ENCODE results near the gene KRT71.

The KRT71 gene

DNA sequence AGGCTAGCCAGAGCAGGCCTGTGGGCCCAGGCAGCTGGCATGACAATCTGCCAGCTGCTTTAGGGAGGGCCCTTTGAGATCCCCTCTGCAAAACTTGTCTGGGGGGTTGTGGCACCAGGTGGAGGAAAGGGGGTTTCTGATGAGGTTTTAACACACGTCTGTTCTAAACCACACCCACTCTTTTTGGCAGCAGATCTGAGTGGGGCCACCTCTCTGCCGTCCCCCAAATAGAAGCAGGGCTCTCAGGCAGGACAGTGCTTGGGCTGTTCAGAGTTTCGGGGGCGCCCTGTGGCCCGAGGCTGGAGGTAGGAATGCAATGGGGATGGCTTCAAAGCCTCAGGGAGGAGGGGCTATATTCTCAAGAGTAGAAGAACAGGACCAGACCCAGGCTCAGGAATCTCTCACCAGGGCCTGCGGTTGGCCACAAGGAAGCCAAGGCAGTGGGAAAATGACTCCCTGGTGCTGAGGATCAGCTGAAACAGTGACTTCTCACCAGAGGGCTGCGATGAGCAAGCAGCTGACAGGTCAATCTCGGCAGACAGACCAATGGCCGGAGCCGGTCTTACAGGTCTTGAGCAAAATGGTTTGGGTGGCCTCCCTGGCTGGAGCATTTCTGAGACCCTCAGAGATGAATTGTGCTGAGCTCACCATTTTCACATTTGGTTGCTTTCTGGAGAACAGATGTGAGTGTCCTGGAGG is 31.2 kb downstream of the KRT71 start:
- Histone ChIP-seq H3K27ac (no peak overlapping the region), H3K36me3 (no peaks in the 10 kb centered on the region), H3K4me3 (no peak overlapping the region), H3K4me2 (no peak overlapping the region), H3K27me3 (no peaks in the 10 kb centered on the region), H4K20me1 (no peaks in the 10 kb centered on the region; a peak in 1 of 22 replicates), H3K9ac (no peak overlapping the region), H3K9me3 (replicated peaks in 1 of 11) (no peaks in the 10 kb centered on the region), H3K4me1 (peaks cover 0 to 5% (median 0%) of the 10 kb centered on the region in 10 experiments; a peak in 2 of 20 replicates)
- no peak for TF ChIP-seq Cebpa-rat (IDR thresholded peaks at IDR 0.05)

DNA sequence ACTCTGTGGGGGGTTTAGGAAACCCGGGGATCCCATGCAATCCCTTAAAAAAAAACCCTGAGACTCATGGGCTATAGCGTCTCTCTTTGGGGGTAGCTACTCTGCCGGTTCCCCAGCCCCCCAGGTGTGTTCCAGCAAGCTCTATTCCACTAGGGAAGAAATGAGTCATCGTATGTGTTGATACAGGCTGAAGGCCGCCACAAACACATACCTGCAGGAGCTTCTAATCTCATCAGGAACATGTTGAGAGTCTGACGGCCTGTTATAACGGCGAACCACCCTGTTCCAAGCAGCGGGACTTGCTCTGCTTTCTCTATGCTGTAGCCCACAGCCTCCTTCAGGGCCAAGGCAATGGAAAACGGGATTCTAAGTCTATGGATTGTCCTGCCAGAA is 31.8 kb downstream of the KRT71 start:
- Histone ChIP-seq H3K27me3 (no peaks in the 10 kb centered on the region), H3K4me1 (no peaks in the 10 kb centered on the region; a peak in 1 of 20 replicates), H3K27ac (no peak overlapping the region), H4K20me1 (no peaks in the 10 kb centered on the region; a peak in 1 of 22 replicates), H3K36me3 (no peaks in the 10 kb centered on the region), H3K9me3 (replicated peaks in 1 of 11) (no peaks in the 10 kb centered on the region), H3K4me2 (no peak overlapping the region), H3K9ac (no peak overlapping the region), H3K4me3 (no peak overlapping the region)
- no peak for TF ChIP-seq Cebpa-rat (IDR thresholded peaks at IDR 0.05)

DNA sequence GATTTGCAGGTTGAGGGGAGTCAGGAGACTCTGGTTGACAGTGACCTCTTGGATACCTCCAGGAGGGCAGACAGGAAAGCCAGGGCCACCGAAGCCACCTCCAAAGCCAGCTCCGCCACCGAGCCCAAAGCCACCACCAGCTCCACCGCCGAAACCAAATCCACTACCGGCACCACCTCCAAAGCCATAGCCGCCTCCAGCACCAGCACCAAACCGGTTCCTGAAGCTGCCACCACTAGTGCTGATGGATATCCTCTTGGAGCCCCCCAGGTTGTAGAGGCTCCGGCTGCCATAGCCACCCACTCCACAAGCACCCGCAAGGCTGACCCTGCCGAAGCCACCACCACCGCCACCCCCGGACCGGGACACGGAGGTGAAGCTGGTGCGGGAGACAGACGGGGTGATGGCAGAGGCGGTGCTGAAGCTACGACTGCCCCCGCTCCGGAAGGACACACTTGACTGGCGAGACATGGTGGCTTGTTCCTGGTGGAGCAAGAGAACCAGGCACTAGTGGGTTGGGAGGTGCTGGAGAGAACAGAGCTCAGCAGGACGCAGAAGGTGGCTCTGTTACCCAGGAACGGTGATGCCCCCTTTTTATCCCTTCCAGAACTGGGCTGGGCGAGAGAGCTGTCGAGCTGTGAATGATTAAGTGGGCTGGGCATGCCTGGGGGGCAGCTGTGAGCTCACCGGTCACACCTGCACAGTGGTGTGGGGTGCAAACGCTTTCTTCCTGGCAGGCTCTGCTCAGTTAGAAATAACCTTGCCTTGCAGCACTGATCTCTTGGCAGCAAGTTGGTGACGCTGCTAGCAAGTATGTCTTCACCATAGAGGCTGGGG is 32.9 kb downstream of the KRT71 start, which contains the start of gene KRT5:
KRT5 (minus strand) TSS at position 569 of the 837 bp plus-strand sequence; CDS start at position 471, 98 bp downstream.
- H3K36me3 ChIP-seq = no peaks in the 10 kb centered on the region
- H3K4me1 ChIP-seq = peaks cover 0 to 3% (median 0%) of the 10 kb centered on the region in 10 experiments; a peak in 1 of 20 replicates
- H3K4me2 ChIP-seq = no peak within 1 kb of the TSS
- no peaks in the 10 kb centered on the region for H3K9me3 ChIP-seq (replicated peaks in 1 of 11)
- H3K27ac ChIP-seq = no peak within 1 kb of the TSS
- TF ChIP-seq Cebpa-rat (IDR thresholded peaks at IDR 0.05) = no peak
- no peaks in the 10 kb centered on the region for H3K27me3 ChIP-seq
- no peak within 1 kb of the TSS for H3K9ac ChIP-seq
- no peaks in the 10 kb centered on the region; a peak in 1 of 22 replicates for H4K20me1 ChIP-seq
- H3K4me3 ChIP-seq = no peak within 1 kb of the TSS

DNA sequence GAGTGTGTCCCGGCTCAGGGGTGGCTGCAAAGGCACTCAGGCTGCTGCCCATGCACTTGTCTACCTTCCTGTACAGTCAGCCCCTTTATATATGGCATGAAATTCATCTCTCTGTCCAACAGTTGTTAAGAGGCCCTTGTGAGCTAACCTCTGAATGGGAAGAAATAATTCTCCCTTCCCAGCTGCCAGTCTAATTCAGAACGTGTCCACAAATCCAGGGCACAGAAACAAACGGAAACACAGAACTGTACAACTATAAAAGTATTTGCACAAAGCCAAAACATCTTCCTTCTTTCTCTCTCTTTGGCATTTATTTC is 33.6 kb downstream of the KRT71 start:
- H4K20me1 ChIP-seq = no peaks in the 10 kb centered on the region; a peak in 1 of 22 replicates
- H3K36me3 ChIP-seq = no peaks in the 10 kb centered on the region
- H3K27me3 ChIP-seq = no peaks in the 10 kb centered on the region
- no peak overlapping the region for H3K4me2 ChIP-seq
- H3K4me1 ChIP-seq = peaks cover 0 to 3% (median 0%) of the 10 kb centered on the region in 10 experiments; a peak in 1 of 20 replicates
- TF ChIP-seq Cebpa-rat (IDR thresholded peaks at IDR 0.05) = no peak
- H3K9me3 ChIP-seq (replicated peaks in 1 of 11) = no peaks in the 10 kb centered on the region
- no peak overlapping the region for H3K27ac ChIP-seq
- H3K4me3 ChIP-seq = no peak overlapping the region
- no peak overlapping the region for H3K9ac ChIP-seq

DNA sequence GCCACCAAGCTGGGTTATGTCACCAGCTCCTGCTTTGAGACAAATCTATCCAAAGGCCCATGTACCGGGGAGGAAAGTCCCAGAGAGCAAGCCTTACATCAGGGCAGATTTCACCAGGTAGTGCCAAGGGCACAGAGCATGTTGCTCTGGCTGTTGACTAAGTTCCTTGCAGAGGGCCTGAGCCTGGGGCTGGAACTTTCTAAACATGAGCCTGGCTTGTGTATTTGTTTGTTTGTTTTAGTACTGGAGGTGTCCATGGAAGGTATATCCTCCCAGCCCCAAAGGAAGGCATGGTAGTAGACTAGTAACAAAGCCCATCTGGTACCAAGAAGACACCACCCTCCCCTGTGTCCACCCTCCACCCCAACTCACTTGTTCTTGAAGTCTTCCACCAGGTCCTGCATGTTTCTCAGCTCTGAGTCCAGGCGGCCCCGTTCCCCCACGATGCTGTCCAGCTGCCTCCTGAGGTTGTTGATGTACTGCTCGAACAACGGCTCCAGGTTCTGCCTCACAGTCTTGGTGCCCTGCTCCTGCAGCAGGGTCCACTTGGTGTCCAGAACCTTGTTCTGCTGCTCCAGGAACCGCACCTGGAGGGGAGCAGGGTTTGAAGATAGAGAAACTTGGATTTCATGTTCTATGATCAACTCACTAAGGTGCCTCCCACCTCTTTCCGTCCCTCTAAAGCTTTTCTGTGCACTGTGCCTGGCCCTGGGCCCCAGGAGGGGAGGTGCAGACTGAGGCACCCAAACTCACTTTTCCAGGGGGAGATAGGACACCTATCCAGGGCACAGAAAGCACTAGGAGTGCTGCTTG is 34.2 kb downstream of the KRT71 start:
- Histone ChIP-seq H3K4me1 (peaks cover 0 to 3% (median 0%) of the 10 kb centered on the region in 10 experiments; a peak in 1 of 20 replicates), H4K20me1 (no peaks in the 10 kb centered on the region; a peak in 1 of 22 replicates), H3K9me3 (replicated peaks in 1 of 11) (no peaks in the 10 kb centered on the region), H3K27ac (no peak overlapping the region), H3K9ac (no peak overlapping the region), H3K27me3 (no peaks in the 10 kb centered on the region), H3K36me3 (no peaks in the 10 kb centered on the region), H3K4me3 (no peak overlapping the region), H3K4me2 (no peak overlapping the region)
- no peak for TF ChIP-seq Cebpa-rat (IDR thresholded peaks at IDR 0.05)

DNA sequence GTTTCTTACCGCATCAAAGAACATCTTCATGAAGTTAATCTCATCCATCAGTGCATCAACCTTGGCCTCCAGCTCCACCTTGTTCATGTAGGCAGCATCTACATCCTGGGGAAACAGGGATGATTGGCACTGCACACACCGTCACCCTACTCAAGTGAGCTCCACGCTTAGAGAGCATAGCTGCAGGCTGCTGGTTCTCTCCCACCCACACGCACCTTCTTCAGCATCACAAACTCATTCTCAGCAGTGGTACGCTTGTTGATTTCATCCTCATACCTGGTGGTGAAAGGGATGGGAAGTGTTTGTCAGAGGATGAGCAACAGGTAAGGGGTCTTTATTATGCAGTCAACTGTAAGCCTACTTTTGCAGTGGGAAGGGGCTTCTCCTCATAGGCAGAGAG is 35.1 kb downstream of the KRT71 start:
- Histone ChIP-seq H3K36me3 (no peaks in the 10 kb centered on the region), H3K9ac (no peak overlapping the region), H3K27me3 (no peaks in the 10 kb centered on the region), H3K9me3 (replicated peaks in 1 of 11) (no peaks in the 10 kb centered on the region), H4K20me1 (no peaks in the 10 kb centered on the region; a peak in 1 of 22 replicates), H3K4me1 (peaks cover 0 to 3% (median 0%) of the 10 kb centered on the region in 10 experiments; a peak in 1 of 20 replicates), H3K4me3 (no peak overlapping the region), H3K27ac (no peak overlapping the region), H3K4me2 (no peak overlapping the region)
- no peak for TF ChIP-seq Cebpa-rat (IDR thresholded peaks at IDR 0.05)

DNA sequence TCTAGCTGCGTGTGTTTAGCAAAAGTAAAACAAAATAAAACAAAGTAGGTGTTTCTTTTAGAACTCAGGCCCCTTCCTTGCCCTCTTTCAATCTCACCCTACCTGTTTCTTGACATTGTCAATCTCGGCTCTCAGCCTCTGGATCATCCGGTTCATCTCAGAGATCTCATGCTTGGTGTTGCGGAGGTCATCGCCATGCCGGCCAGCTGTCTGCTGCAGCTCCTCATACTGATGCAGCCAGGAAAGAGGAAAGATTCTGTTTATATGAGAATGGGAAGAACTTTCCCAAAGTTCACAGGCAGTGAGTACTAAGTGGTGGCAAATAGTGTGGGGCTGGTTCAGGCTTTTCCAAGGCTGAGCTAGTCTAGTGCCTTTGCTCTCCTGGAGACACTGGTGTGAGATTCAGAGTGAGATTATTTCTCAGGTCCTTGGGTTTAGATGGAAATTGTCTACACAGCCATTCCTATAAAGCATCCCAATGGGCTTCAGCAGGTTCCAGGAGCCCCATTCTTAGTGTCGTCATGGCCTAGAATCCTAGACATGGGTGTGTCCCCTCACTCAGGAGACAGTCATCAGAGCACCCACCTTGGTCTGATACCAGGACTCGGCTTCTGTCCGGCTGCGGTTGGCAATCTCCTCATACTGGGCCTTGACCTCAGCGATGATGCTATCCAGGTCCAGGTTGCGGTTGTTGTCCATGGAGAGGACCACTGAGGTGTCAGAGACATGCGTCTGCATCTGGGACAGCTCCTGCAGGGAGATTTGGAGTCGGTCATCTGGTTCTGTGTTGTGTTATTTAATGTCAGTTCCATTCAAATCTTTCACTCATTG is 35.7 kb downstream of the KRT71 start:
- no peak overlapping the region for H3K27ac ChIP-seq
- no peak overlapping the region for H3K4me3 ChIP-seq
- peaks cover 0 to 3% (median 0%) of the 10 kb centered on the region in 10 experiments; a peak in 1 of 20 replicates for H3K4me1 ChIP-seq
- no peak overlapping the region for H3K9ac ChIP-seq
- H3K9me3 ChIP-seq (replicated peaks in 1 of 11) = peaks cover 0 to 2% (median 0%) of the 10 kb centered on the region in 11 experiments; a peak in 4 of 22 replicates
- no peak for TF ChIP-seq Cebpa-rat (IDR thresholded peaks at IDR 0.05)
- H3K36me3 ChIP-seq = no peaks in the 10 kb centered on the region
- H4K20me1 ChIP-seq = no peaks in the 10 kb centered on the region; a peak in 1 of 22 replicates
- H3K27me3 ChIP-seq = no peaks in the 10 kb centered on the region
- H3K4me2 ChIP-seq = no peak overlapping the region

All from BLaER1 treated with 17β-estradiol and CSF1 and Interleukin-3, amounts not matched to agents 10 nM and 100 nM (cell line).